Keratinocyte (primary cell): ENCODE data around the gene ANKRD7.

Experiments used
- CTCF ChIP-seq, 3 experiments: IDR thresholded peaks in 1 of 3; conservative IDR thresholded peaks in 1 of 3; optimal IDR thresholded peaks in 1 of 3; 2 replicates in 2 of 3; 3 replicates in 1 of 3; pipeline versions ENCODE3 to v1.5.1; 2011; ENCODE audit warnings: low read length in 3 of 3, mild to moderate bottlenecking in 3 of 3, moderate library complexity in 2 of 3, control low read depth in 1 of 3, inconsistent platforms in 1 of 3; ENCODE audit not compliant: insufficient read depth in 2 of 3; ENCODE audit errors: extremely low read depth in 1 of 3
- EZH2 ChIP-seq: IDR thresholded peaks from one replicate; pipeline ENCODE4 v1.6.1; 2012; ENCODE audit warnings: inconsistent platforms, mild to moderate bottlenecking, low read length, moderate library complexity

- TF ChIP-seq CTCF (optimal IDR thresholded peaks at IDR 0.05 in 1 of 3, IDR thresholded peaks at IDR 0.05 in 1 of 3, conservative IDR thresholded peaks at IDR 0.05 in 1 of 3; ENCODE audit: extremely low read depth in 1 of 3, insufficient read depth in 2 of 3, low read length in 3 of 3) (no peak), EZH2 (no peak)
These were observed 60.9 kb downstream of the ANKRD7 start for GRCh38 chr7:118285358-118285757.
